Stimulated activated CD8-positive, alpha-beta memory T cell treated with anti-CD3 and anti-CD28 coated beads, Interleukin-7, amount 100 ng/mL, for 4 hours (primary cell): ENCODE data around the gene RNF207.

Experiments
- DNase-seq, 2 donors: peaks; one replicate each; pipeline ENCODE4 v3.0.0-alpha.2; 2020; ENCODE audit warnings: low read depth in 2 of 2

The RNF207 gene, protein sequence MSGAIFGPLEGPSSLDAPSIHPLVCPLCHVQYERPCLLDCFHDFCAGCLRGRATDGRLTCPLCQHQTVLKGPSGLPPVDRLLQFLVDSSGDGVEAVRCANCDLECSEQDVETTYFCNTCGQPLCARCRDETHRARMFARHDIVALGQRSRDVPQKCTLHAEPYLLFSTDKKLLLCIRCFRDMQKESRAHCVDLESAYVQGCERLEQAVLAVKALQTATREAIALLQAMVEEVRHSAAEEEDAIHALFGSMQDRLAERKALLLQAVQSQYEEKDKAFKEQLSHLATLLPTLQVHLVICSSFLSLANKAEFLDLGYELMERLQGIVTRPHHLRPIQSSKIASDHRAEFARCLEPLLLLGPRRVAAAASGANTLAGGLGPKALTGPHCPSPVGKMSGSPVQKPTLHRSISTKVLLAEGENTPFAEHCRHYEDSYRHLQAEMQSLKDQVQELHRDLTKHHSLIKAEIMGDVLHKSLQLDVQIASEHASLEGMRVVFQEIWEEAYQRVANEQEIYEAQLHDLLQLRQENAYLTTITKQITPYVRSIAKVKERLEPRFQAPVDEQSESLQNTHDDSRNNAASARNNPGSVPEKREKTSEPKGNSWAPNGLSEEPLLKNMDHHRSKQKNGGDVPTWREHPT

DNA sequence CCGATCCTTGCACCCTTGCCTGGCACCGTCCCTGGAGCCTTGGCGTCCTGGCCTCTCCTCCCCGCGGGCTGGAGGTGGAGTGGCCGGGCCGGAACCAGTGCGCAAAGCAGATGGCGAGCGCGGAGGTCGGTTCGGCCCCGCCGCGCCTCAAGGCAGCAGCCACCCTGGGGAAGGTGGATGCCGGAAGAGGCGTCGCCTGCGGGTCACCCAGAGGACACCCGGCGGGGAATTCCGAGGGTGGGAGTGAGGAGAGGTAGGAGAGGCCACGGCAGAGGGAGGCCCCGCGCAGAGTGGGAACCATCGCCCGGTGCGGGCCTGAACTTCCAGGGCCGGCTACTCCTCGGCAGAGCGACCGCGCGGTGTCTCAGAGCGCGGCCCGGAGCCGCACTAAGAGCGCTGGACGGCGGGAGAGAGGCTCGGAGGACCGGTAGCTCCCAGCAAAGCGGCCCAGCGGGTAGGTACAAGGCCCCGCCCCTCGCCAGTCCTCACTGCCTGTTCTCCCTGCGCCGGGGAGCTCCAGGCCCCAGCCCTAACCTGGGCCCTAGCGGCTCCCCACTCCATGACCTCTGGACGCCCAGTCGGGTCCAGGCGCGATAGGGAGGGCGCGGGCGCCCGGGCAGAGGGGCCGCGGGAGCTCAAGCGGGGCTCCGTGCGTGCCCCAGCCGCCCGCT, at the start of gene RNF207:
Gene RNF207, plus strand, starts transcription at position 271 of the 671 bp plus-strand sequence. CDS start 417 bp downstream, outside the sequence.
- DNase-seq, result peak; percentile 31 to 45

DNA sequence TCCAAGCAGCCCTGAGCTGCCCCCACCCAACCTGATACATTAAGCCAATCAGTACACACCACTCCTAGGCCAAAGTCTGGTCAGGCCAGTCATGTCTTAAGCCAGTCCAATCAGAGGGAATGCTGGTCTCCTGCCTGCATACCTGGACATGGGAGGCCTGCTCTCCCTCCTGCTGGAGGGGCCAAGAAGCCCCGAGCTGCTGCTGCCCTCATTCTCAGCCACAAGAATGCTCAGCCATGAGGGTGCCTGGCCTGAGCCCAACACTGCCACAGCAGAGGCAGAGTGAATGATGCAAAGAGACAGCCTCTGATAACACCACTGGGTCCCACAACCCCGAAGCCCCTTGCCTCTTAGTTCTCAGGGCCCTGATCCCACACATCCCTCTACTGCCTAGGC, 48.8 kb upstream of the RNF207 start:
- DNase-seq, result no peak

DNA sequence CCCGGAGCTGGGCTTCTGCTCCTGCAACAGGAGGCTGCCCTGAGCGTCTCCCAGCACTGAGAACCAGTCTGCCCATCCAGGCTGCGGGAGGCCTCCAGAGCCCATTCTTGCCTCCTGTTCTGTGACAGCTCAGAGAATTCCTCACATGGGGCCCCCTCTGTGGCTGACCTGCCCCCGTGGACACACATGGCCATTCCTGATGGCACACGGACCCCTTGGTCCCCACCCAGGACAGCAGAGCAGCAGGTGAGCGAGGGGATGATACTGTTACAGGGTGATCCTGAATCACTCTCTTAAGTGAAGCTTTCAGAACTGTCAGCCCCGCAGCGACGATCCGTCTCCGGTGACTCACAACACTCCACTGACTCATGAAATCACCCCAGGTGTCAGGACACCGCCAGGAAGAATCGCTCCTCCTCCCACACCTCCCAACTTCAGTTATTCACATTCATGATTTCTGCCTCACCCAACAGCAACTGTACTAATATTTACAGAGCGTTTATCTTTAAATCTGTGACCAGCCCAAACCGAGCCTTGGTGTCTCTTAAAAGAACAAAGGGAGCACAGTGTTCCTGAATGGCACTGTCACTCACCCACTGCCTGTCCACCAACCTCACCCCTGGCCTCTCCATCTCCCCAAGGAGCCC, 48.3 kb upstream of the RNF207 start:
- DNase-seq, result peak in 1 of 2 donors; percentile 3

DNA sequence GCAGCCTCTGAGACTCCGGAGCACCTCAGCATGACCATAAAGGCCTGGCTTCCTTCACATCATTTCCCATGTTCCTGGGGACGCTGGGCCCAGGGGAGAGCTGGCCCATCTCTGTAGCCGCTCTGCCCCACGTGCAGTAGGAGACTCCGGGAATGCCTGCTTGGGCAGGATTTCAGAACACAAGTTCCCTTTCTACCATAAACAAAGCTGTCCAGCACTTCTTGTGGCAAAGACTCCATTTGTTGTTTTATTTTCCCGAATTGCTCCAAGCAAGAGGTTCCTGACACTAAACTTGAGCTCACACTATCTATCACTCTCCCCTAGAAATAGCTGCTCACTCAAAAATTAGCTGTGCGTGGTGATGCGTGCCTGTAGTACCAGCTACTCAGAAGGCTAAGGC, 47.7 kb upstream of the RNF207 start:
- no peak for DNase-seq

DNA sequence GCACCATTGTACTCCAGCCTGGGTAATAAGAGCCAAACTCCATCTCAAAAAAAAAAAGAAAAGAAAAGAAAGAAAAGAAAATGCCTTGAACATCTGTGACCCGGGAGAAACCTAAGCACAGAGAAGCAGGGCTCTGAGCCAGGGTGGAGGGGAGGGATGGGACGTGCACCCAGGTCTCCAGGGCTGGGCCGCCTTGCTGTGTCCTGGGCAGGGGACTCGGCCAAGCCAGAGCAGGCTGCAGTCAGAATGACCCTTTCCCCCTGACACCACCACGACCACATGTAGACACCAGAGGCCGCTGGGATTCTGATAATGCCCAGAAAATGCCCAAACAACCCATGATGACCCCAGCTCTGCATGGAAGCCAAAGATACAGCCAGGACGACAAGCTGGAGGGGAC, 43.6 kb upstream of the RNF207 start:
- DNase-seq, result no peak

DNA sequence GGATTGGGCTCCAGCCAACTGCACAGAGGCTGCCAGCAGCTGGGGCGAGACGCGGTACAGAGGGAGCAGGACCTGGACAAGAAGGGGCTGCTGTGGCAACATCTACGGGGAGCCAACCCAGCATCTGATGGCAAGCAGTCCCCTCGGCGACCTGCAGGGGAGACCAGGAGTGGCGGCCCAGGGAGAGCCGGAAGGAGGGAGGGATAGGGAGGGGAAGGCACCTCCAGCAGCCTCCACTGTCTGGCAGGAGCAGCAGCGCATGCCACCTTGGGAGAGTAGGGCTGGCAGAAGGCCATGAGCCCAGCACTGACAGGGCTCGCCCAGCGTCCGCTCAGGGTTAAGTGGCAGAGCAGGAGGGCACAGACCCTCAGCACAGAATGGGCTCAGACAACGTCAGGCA, 43.1 kb upstream of the RNF207 start:
- no peak for DNase-seq

DNA sequence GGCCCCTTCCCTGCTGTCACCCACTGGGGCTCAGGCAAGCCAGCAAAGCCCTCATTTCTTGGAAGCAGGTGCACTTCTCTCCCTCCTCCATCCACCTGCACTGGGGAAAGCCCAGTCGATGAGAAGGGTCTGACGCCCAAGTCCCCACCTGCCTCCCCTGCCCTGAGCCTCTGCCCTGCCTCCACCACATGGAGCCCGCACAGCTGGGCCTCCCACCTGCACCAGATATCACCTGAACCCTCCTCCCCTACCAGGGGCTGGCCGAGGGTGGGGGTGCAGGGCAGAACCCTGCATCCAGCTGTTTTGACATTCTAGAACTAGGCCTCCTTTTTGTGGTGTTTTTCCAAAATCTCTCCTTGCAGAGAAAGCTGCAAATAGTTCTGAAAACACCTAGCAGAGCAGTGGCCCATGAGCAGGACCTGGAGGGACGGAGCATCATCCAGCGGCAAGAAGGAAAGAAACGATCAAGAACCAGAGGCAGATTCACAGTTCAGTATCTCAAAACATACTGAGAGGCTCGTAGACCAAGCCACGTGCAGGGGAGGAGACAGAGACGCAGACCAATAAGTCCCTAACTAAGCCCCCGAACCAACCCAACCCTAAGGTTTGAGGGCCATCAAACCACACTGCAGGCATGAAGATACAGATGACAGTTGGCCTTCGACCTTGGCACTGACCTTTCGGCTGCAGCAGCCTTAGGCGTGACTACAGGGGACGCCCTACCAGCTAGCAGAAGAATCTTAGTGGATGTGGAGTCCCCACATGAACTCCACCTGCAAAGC, 42.5 kb upstream of the RNF207 start:
- DNase-seq, result no peak

DNA sequence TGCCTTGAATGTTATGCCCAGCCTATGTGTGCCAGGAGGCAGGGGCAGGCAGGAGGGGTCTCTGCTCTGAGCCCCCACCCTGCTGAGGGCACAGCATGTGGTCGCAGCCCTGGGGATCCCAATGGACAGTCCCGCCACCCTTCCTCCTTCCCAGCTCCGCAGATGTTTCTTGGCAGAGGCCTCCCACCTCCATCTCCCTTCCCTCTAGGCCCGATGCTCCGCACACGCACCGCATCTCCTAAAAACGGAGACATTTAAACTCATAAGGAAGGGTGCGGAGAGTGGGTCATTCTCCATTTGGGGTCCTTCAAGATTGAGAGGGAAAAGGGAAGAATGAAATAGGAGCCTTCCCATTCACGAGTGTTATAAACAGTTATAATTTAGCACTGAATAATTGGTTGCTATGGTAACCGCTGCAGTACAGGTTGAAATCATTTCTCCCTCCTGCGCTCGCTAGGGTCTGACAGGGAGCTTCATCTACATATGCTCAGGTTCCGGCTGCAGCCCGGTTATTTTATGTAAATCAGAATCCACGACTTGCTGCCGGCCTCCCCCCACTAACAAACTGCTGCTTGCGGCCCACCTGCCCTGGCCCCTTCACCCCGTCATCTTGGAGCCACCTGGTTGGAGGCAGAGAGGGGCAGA, 41.8 kb upstream of the RNF207 start:
- no peak for DNase-seq

DNA sequence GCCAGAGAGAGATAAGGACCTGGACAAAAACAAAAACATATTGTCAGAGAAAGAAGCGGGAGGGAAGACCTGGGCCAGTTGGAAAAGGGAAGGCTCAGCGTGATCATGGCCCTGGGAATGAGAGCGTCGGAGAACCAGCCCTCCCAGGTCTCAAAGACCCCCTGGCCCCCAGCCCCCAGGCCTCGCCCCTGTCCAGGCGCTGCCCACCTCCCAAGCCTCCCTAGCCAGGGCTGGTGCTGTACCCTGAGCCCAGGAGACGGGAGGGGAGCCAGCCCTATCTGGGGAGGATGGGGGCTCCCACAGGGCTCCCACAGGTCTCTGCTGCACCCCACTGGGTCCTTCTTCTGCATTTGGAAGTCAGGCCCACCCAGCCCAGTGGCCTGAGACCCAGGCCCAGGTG, 40.9 kb upstream of the RNF207 start:
- DNase-seq, result no peak

DNA sequence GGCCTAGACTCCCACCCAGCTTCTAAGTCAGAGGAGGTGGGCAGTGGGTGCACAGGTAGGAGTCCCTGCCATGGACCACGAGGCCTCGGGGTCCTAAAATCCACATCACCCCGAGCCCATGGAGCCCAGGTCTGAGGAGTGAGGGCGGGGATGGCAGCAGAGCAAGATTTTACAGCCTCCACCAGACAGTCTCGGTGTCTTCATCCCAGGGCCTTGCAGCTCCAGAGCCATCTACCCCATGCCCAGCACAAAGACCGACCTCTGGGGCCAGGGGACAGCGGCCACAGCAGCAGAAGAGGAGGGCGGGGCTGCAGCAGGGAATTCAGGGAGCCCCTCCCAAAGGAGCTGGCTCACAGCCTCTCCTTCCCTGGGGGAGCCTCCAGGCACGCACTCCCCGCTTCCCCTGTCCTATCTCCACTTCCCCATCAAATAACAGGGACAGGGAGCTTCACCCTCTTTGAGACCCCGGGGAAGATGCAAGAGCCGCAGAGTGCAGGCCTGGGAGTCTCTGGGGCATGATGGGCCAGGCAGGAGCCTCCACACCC, 40.4 kb upstream of the RNF207 start:
- no peak for DNase-seq

DNA sequence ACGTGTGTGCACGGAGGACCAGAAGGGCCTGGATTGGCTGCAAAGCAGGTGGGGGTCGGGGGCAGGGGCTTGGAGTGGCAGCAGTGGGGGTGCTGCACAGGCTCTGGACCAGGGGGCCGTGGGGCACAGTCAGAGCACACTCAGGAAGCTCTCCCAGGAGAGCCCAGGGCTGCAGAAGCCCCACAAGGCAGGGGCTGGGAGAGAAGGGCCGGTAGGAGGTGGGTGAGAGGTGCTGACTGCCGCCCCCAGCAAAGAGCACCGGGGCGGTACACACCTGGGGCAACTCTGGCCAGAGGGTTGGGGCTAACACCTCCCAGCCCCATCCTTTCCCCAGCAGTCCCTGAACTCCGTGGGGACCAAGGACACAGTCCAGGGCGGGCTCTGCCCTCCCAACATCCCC, 39.7 kb upstream of the RNF207 start:
- DNase-seq, result no peak

DNA sequence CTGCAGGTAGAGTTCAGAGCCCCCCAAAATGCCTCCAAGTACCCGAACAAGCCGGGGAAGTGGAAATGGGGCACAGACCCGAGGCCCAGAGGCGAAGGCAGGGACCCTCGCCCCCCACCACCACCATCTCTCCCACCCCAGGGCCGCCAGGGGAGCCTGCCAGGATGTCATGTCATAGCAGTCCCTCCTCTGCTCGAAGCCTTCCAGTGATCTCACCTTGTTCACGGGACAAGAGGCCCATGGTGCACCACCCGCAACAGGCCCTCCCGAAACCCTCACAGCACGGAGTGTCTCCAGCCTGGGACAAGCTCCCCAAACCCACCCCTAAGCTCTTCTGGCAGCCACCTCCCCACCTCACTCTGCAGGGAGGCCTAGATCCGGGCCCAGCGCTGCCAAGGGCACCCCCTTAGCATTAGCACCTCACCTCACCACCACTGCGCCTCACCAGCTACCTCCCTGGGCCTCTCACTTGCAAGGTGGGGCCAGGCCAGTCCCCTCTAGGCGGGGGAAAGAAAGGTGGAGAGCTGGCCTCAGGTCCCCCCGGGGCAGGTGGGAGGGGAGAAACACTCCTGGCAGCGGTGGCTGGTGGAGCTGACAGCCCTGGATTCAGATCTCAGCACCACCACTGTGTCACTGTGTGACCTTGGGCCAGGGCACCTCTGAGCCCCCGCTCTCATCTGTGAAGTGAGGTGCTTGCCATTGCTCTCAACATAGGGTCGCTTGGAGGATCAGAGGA, 39.1 kb upstream of the RNF207 start:
- no peak for DNase-seq

DNA sequence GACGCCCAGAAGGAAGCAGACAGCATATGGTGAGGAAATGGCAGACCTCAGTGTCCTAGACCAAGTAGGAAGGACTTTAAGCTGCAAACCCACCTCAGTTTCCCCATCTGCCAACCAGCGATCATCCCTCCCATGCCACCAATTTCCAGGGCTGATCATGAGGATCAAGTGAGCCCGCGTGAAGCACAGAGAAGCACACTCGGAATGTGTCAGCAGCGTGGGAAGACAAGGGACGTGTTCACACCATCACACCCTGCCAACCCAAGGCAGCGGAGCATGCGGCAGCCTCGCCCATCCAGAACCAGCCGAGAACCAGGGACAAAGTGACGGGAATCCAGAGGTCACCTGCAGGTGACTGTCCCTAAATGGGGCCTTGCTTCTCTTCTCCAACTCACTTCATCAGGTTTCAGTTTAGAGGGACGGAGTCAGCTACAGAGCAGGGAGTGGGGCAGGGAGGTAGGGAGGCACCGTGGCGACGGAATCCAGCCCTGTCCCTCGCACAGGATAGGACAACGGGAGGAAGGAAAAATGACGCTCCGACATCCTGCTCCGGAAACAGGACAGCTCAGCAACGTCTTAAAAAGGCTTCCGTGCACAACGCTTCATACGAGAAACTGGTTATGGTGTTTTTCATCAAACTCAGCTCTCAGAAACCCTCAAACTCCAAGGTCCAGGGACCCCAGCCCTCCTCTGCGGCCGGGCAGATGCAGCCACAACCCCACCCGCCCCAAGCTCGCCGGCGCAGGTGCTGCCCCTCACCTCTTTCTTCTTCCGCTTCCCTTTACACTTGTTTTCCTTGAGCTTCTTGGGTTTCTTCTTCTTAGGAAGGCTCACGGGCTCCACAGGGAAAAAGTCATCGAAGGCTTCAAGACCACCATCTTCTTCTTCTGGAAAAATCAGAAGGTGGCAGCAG, 38.3 kb upstream of the RNF207 start:
- DNase-seq, result no peak

DNA sequence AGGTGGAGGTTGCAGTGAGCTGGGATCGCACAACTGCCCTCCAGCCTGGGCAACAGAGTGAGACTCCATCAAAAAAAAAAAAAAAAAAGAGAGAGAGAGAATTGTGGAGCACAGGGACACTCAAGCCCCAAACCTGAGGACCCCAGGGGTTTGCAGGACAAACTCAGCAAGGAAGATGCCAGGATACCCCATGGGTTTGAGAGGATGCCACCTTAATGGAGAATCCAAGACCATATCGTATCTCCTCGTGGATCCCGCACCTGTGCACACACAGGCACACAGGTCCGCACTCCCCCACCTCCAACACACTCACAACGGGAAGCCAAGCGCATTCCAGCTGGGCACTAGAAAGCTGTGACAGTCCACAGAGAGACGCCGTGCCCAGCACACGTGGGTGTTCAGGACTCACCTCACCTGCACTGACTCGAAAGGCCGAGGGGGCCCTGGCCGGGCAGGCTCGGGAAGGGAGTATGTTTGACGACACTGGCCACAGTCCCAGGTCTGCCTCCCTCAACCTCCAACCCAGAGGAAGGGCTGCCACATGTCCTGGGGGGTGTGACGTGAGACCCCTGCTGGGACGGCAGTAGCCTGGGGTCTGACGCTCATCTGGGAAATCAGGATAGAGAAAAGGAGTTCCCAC, 36.9 kb upstream of the RNF207 start:
- DNase-seq, result no peak

DNA sequence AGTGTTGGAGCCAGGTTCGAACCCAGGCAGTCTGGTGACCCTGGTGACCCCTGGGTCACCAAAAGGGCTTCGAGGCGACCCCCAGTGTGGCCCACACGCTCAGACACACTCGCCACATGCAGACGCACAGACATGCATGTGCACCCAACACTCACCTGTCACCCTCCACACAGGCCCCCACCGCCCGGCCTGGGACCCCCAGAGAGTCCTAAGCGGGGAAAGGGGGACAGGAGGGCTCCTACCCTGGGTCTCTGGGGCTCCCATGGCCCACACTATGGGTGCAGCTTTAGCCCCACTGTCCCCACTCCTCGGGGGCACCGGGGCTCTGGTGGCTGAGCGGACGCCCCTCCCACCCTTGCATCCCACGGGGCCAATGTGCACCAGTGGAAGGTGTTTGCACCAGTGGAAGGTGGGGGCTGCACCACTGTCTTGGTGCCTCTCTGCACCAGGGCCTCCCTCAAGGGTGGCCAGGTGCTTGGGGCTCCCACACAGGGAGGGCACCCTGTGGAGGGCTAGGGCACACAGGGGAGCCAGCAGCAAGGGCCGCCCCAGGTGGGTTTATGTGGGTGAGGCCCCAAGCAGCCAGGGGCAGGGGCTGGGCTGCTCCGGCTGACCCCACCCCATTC, 35.7 kb upstream of the RNF207 start:
- DNase-seq, result no peak

DNA sequence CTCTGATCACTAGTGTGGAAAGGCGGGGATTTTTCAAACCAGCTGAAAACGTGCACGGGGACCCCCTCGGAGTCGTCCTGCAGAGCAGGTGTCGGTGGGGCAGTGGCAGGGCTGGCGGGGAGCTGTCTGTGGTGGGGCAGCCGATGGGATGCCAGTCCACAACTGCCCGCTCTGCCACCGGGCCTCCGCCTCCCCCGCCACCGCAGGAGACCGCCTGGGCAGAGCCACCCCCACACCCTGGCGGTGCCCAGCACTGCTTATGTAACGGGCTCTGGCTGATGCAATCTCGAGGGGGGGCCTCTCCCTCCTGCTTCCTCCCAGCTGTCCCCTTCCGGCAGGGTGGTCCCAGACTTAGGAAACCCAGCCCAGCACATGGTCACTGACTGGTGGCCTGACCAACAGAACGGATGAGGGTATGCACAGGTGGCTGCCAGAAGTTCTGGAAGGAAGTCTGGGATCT, 35.1 kb upstream of the RNF207 start:
- no peak for DNase-seq

DNA sequence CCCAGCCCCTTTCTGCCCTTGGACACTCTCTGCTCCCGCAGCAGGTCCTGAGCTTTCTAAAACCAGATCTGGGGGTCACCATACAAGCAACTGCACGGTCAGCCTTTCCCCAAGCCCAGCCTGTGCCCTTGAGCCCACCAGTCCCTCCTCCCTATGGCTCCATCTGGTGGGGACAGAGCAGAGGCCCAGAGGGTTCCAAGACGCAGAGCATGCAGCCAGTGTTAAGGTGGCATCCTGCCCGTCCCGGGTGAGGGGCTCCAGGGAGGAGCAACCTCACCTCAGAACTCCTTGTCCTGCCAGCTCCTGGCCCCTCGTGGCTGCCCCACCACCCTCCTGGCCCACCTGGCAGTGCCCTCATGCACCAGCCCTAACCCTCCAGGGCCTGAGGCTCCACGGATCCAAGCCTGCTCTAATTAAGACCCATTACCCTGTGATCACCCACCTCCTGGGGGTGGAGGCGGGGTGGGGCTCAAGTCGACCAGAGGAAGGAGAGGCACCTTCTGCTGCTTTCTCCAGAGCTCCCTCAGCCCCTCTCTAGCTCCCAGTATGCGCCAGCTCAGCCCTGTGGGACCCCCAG, 34.3 kb upstream of the RNF207 start:
- no peak for DNase-seq

DNA sequence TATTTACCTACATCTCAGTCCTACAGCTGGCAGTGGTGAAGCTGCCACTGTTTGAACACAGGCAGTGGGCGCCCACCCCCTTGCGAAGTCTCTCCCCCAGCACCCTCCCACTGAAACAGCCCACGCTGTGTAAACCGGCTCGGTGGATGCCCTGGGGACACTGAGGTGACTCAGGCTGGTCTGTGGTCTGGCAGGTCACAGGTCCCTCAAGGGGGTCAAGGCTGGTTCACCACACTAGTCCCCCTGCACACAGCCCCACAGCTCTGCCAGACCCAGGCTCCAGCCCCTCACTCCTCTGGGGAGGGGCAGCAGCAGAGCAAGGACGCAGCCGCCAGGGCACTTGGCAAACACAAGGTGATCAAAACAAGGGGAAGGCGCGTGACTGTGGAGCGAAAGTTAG, 33.4 kb upstream of the RNF207 start:
- no peak for DNase-seq
